ENCODE results near the gene KIF2A.

KIF2A gene

DNA sequence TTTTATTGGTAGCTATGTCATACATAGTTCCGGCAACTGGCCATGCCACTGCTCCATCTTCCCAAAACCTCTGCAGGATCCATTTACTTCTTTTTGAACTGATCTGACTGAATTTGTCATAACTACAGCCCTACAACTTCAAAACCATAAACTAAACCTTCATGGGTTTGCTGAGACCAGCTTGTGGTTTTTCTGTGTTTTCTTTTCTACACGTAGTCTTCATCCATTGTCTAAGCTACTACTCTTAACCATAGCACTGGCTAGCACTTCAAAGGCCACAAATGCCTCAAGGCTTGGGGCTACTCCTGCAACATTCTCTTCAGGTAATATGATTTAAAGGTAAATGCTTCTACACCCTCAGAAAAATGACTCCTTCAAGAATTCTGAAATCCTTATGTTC lies 9.0 kb upstream of the KIF2A start:
- DNase-seq: no peak

DNA sequence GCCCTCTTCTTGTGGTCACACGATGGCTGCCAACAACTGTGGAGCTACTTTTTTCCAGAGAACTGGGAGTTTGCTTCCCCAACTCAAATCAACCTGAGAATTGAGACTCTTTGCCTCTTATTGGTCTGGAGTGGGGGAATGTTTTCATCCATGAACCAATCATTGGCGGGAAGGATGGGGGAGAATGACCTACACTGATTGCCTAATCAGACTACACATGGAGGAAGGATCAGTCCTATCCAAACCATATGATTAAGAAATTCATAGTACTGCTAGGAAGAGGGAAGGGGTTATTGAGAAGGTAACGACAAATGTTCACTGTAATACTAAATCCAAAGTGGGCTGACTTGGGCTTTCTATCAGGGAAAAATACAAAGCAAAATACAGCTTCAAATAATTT lies 7.9 kb upstream of the KIF2A start:
- DNase-seq: no peak

DNA sequence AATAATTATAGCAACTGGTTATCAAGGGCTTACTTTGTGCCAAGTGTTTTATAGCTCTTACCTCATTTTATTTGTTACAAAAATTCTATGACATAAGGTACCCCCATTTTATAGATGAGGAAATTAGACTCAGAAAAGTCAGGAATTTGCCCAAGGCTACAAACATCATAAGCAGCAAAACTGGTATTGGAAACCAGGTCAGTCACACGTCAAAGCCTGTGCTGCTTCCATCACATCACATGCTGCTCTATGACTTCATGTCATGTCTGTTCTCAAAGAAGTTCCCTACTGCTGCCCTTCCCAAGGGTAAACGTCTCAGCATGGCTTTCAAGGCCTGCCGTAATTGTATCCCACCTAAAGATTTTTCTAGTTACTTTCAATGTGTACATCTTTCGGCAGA lies 6.9 kb upstream of the KIF2A start:
- peak; percentile 12 for DNase-seq

DNA sequence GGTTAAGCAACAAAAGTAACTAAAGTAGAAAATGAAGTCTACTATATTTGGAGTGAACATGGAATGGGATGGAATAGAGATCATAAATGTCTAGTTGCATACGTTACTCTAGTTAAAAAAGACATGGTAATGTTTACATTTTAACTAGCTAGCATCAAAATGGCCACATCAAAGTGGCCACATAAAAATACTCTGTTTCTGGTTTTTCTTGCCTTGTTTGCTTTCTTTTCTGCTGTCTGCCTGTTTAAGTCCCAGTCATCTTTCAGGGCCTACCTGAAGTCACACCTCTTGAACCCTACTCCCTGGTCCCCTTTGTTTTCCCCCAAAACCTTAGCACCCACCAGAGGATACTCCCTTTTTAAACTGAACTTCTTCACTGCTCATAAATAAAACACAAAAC lies 6.4 kb upstream of the KIF2A start:
- DNase-seq: peak; percentile 56

DNA sequence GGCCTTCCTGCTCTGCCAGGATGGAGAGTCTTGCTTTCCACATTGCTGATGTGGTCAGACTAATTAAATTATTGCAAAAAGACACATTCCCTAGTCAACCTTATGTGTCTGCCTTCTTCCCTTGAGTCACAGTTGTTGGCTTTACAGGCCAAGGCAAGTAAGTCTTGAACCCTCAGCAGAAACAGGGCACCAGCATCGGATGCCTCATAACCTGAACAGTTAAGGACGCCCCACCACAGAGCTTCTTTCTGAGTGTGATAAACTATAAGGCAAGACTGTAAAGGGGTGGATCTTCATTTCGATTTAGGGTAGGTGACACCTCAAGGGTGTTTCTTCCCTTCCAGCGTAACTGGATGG lies 670 bp upstream of the KIF2A start:
- no peak for DNase-seq

DNA sequence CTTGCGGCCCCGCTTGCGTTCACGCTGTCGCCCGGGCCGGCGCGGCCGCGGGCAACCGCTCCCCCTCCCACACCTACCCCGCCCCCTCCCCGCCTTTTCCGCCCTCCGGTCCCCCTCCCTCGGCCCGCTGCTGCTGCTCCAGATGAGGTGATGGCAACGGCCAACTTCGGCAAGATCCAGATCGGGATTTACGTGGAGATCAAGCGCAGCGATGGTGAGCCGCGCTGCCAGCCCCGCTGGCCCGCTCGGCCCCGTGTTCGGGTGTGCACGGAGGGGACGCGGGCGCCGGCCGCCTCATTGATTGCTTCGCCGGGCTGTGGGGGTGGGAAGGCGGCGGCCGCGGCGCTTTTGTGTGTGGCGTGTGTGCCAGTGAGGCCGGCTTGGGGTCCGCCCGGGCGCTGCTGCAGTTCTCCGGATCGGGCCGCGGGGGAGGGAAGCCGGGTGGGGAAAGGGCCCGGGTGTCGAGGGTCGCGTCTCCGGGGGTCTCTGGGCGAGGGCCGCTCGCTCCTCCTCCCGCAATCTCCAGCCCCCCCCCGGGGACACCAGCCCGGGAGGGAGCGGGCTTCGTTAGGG lies 403 bp downstream of the KIF2A start:
- DNase-seq: no peak

DNA sequence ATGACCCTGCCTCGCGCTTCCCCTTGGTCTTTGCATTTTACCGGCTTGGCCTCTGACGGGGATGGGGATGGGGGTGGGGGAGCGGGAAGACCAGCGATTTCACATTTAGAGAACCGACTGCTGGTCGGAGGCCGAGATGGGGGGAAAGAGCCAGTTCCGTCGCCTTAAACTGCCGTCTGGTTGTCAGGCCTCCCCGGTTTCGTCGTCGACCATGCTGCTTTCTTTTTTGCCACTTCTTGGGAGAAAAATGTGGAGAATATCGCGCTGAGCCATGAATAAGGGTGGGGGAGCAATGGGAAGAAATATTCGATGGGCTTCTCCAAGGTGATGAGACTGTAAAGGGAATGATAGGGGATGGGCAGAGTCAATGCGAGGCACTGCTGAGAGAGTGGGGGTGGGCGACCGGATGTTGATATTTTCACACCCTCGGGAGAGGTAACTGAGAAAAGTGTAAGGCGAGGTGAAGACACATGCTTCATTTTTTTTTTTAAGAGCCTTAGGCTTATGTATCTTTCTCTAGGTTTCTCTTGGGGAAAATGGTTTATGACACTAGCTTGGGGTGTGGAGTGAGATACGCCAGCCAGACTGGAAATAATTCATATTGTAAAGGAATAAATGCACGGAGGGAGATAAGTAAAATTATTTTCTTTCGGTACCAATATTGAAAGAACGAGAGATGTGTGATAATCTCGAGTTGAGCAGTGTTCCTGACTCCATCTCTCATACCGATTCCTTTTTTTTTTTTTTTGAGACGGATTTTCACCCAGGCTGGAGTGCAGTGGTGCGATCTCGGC lies 1.1 kb downstream of the KIF2A start:
- peak; percentile 64 for DNase-seq

DNA sequence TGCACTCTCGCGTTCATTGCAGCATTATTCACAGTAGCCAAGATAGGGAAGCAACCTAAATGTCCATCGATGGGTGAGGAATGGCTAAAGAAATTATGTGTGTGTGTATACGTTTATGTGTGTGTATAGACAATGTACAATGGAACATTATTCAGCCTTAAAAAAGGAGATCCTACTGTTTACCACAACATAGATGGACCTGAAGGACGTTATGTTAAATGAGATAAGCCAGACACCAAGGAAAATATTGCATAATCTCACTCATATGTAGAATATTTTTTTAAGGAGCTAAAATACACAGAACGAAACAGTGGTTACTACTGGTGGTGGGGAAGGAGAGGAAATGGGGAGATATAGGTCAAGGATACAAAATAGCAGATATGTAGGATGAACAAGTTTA lies 2.4 kb downstream of the KIF2A start:
- no peak for DNase-seq

DNA sequence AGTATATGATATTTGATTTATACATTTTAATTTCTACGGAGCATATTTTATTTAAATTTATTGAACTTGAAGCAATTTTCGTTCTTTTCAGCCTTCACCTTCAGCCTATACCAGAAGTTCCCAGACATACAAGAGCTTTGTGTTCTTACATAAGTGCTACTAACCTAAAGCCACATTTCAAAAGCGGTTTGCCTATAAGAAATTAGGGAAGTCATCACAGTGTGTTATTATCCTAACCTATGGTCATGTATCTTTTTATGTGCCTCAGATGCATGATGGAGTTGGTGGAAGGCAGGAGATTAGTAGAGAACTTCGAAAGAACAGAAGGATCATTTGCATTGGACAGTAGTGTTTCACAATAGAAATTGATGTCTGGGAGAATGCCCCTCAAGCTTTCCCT lies 3.1 kb downstream of the KIF2A start:
- DNase-seq: no peak

DNA sequence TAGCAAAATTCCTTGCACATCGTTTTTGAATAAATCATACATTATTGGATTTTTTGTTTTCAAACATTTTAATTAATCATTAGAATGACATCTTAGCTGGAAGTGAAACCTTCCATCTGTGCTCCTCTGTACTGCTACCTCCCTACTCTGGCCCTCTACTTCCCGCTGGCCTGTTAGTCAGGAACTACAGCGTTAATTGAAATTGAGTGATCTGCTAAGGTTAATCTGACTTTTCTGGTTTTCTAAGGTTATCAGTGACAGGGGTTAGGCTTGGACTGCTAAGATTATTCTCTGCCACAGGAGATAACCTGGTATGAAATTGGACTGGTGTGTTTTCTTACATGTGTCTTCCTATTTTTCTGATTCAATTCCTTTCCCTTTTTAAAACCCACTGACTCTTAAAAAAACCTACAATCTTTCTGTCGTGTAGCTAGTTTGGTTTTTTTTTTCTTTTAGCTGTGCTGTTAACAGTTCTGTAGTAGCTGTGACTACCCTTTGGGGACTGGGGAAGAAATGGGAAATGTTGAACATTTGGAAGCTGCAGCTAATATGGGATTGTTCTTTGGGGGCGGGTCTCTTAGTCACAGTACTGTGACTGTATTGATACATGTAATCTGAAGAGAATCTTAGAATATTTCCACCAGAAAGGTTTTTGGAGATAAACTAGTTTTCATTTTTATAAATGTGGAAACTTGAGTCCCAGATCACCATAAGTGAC lies 4.6 kb downstream of the KIF2A start:
- DNase-seq: no peak

DNA sequence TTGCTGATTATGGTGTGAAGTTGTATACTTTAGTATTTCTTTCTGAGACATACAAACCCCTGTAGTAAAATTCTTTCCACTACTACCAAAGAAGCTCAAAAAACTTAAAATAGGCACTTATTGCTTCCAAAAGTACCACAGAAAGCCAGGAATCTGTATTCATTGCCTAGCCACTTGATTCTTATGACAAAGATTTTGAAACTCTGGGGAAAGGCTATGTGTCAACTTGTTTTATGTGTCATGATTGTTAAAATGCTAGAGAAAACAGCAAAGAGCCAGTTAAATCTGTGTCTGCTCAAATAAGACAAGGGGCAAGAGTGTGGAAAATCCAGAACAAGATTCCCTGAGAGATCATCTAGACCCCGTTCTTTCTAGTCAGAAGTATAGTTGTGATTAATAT lies 6.0 kb downstream of the KIF2A start:
- no peak for DNase-seq

DNA sequence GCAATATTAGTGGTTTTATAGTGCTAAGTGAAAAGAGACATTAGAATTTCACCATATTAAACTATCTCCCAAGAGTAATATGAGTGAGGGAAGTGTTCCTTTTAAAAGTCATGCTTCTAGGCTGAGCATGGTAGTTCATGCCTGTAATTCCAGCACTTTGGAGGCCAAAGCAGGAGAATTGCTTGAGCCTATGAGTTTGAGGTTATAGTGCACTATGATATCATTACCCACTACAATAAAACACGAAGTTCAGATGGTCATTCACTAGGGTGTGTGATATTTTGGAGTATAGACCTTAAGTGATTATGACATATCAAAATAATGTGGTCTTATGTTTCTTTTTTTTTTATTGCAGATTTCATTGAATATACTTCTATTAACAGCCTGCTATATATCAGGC lies 6.7 kb downstream of the KIF2A start:
- no peak for DNase-seq

DNA sequence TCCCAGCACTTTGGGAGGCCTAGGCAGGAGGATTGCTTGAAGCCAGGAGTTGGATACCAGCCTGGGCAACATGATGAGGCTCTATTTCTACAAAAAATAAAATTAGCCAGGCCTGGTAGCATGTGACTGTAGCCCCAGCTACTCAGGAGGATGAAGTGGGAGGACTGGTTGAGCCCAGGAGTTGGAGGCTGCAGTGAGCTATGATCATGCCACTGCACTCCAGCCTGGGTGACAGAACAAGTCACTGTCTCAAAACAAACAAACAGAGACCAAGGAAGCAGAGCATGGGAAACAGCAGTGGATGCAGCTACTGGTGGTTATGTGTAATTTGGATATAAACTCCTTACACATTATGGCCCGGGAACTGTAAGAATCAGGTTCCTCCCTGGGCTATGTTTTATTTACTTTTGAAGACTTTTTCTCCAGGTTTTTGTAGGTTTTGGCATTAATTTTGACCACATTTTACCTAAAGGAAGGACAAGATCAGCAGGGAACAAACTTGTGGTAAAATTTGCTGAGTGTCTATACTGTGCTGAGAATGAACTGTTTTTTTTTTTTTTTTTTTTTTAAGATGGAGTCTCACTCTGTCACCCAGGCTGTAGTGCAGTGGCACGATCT lies 8.3 kb downstream of the KIF2A start:
- no peak for DNase-seq

DNA sequence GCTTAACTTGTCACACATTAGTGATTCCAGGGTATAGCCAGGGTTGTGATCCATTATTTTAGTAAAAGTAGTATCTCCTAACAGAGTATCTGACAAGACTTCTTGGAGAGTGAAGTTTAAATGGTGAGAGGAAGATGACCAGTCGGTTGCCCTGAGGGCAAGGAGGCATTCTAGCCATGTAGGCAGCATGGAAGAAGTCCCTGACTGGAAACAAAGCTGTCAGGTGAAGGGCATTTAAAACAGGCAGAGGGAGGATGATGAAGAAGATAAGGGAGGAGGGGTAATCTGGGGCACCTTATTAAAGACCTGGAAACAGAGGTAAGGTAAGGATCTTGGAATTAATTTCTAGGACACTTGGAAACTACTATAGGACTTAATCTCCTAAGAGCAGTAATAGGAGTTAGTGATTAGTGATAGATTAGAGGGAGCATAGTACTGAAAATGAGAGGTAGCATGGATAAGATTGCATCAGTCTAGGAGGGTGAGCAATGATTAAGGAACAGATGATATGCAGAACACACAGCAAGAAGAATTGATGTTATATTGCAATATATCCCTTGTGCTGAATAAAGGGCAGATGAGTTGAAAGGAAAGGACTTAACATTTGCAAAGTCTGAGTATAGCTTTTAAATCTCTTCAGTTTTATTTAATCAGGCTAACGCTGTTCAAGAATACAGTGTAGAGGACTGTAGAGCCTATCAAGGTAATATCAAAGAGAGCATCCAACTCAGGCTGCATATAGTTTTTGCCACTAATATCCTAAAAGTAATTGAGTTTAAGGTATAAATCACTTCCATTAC lies 9.6 kb downstream of the KIF2A start:
- no peak for DNase-seq

DNA sequence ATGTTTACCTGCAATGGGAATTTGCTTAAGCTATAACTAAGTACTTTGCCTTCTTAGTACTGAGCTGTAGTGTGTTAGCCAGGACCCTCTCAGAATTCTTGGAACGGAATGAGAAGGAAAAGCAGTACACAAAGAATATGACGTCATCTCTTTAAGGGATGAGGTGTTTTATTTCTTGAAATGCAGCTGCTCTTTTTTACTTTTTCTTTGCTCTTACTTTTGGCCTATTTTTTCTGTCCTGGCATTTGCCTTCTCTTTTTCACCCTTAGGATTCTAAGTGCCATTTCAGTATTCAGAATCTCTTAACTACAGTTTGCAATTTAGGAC lies 10.1 kb downstream of the KIF2A start:
- no peak for DNase-seq

DNA sequence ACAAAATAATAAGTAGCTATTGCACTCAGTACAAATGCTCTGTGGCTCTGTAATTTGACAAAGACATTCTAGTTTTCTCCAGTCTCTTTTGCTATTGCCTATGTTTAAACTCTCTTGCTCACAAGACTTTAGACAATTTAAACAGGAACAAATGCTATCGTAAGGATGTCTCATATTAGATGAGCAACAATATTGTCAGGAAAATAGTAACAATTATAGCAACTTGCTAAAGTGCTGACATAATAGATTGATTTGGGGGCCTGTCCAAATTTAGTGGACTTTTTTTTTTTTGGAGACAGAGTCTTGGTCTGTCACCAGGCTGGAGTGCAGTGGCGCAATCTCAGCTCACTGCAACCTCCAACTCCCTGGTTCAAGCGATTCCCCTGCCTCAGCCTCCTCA lies 11.8 kb downstream of the KIF2A start:
- no peak for DNase-seq

DNA sequence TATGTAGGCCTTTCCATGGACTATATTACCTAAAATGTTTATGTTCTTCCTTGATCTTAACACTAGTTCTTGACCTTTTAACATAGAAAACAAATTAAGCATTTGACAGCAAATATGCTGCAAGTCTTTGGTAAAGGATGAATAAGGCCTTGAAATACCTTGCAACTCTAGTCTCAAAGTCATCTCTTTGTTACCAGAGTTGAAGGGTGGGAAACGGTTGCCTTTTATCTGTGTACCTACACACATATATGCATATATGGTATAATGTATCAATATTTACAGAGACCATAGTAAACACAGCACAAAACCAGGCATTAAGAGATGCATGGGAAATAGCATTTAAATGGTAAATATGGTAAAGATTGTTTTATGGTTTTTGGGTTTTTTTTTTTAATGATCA lies 16.5 kb downstream of the KIF2A start:
- DNase-seq: no peak

DNA sequence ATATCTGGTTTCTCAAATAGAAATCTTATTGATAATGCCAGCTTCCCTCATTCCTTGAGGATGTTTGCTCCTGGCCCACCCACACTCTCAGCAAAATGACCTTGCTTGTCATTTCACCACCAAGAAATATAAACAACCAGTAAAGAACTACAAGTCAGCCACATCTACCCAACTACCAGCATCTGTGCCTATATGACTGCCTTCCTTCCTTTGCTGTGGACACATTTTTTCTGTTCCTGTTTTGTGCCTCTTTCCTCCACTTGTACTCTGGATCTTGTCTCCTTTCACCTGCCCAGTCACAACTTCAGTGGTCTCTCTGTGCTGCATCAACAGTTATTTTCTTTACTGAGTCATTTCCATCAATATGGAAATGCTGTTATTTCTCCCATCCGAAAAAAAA lies 20.3 kb downstream of the KIF2A start:
- DNase-seq: no peak

DNA sequence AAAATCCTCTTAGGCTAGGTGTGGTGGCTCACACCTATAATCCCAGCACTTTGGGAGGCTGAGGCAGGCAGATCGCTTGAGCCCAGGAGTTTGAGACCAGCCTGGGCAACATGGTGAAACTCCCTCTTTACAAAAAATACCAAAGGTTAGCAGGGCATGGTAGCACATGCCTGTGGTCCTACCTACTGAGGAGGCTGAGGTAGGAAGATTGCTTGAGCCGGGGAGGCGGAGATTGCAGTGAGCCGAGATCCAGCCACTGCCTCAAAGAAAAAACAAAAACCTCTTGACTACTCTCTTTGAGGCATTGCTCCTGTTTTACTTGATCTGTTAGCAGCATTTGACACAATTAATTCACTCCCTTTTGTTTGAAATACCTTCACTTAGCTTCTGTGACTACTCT lies 20.7 kb downstream of the KIF2A start:
- no peak for DNase-seq

DNA sequence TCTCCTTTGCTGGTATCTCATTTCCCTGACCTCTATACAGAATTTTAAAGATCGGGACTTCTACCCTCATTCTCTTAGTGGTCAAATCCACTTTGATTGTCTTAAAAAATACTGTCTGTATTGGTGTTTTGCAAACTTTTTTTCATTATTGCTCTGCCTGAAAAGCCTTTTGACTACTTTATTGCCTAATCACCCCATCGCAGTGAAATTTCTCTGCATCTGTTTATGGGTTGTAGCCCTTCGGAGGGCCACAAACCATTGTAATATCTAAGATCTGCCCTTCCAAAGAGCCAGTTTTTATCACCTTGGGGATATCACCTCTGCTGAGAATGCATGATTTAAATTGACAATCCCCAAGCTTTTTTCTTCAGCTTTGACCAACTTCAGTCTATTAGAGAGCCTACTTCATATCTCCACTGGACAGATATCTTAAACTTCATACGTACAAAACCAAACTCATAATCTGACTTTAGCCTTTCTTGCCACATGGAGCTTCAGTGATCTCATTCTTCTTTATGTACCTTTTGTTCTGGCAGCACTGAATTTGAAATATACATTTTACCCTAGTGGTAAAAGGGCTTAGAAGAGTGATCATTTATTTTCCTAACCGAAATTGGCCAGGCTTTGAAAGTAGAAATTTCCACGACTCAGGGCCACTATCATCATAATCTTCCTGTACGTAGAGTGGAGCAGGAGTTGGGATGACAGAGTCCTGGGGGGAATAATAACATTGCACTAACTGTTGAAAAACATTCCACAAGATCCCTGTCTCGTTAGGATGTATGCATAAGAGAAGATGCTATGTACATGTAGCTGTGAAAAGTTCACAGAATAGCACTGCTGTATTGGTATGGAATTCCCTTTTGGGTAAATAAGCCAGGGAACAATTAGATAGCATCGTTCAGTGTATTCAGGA lies 21.4 kb downstream of the KIF2A start:
- DNase-seq: no peak

DNA sequence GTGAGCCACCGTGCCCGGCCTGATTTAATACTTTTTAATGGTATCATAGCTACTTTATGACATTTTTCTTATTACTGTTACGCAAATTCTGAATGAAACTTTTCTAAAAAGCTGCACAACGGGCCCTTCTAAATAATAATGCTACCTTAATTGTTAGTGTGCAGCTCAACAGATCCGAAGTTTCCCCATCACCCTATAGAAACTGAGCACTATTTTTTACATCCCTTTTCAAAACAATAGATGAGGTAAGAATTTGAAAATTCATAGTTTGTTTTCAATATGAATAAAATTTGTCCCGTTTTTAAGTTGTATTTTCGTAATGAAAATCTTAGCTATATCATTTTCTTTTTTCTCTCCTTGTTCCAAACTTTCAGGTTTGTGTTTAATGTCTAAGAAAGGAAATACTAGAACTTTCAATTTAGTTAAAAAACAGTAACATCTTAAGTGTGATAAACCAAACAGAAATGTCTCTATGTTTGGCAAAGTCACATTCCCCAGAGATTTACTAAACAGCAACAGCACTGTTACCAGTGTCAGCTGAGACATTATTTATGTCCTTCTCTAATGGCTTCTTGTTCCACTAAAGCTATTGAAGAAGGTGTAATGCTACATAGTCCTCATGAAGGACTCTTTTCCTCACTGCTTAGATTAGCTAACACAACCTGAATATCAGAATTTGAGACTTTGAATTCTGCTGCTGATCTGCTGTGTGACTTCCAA lies 22.9 kb downstream of the KIF2A start:
- DNase-seq: no peak

DNA sequence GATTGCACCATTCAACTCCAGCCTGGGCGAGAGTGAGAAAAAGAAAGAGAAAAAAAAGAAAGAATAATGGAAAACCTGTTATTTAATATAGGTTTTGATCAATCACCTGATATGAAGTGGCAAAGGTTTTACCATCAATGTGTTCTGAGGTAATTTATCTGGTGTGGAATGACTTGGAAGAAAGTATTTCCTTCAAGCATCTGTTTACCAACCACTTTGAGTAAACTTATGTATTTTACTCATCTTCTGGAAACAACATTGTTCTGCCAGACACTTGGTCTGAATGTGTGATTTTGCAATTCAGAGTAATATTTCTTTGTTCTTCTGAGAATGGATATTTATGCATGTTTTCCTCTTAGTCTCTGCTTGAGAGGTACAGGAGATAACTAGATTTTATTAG lies 24.3 kb downstream of the KIF2A start:
- no peak for DNase-seq

All from CD4-positive, alpha-beta T cell treated with Interleukin-21 for 1 hour (primary cell).